Suprapubic skin (tissue), 4 donors: ENCODE data around the gene PDF. TPM values are rescaled to one million over a fixed set of nuclear protein-coding genes. Genes with fewer than 3 reads are reported as not detected.

Experiments
- DNase-seq, 2 donors: peaks; one replicate each; pipeline ENCODE4 v3.0.0-alpha.2; 2019; ENCODE audit warnings: low spot score in 2 of 2
- H3K27ac ChIP-seq: fragments of 200-600 bp; sonication (generic); one replicate; pipeline ENCODE4 v1.5.1; 2019
- H3K27me3 ChIP-seq: fragments of 200-600 bp; sonication (generic); one replicate; pipeline ENCODE4 v1.5.1; 2019
- H3K36me3 ChIP-seq: fragments of 200-600 bp; sonication (generic); one replicate; pipeline ENCODE4 v1.5.1; 2019
- H3K4me1 ChIP-seq: fragments of 200-600 bp; sonication (generic); one replicate; pipeline ENCODE4 v1.5.1; 2019
- H3K4me3 ChIP-seq: fragments of 200-600 bp; sonication (generic); one replicate; pipeline ENCODE4 v1.5.1; 2019; ENCODE audit warnings: mild to moderate bottlenecking
- H3K9me3 ChIP-seq: fragments of 200-600 bp; sonication (generic); one replicate; pipeline ENCODE4 v1.5.1; 2019
- EP300 ChIP-seq: sonication (generic); formaldehyde crosslinking; IDR thresholded peaks from one replicate; pipeline ENCODE4 v1.6.1; 2017; ENCODE audit warnings: antibody characterized with exemption
- POLR2A ChIP-seq, 2 donors: fragments of 450-650 bp; IDR thresholded peaks; one replicate each; pipeline ENCODE4 v1.6.1; 2017; ENCODE audit warnings: antibody characterized with exemption in 2 of 2, mild to moderate bottlenecking in 2 of 2, moderate library complexity in 2 of 2
- POLR2AphosphoS5 ChIP-seq, 3 donors: sonication (generic); formaldehyde crosslinking; IDR thresholded peaks; one replicate each; pipeline ENCODE4 v1.6.1; 2017; ENCODE audit warnings: antibody characterized with exemption in 3 of 3
- WGBS: methylation state at CpG from one replicate; pipeline ENCODE4 v1.1.5; 2018; 5-methylcytosine and 5-hydroxymethylcytosine counted together
- total RNA-seq, 4 donors: library from RNA; depleted of rRNA; stranded (reverse); fragments of >200 nt; gene quantifications; one replicate each; pipeline ENCODE4 v1.1.0, GENCODE V29; 2016
- TF ChIP-seq, protein P1 (sequence below), 2 donors: fragments of 200-600 bp in 1 of 2; fragments of 450-650 bp in 1 of 2; sonication (generic) in 1 of 2; IDR thresholded peaks; one replicate each; pipeline ENCODE4 v1.5.1; 2016 to 2019; ENCODE audit warnings: antibody characterized with exemption in 2 of 2, mild to moderate bottlenecking in 1 of 2, moderate library complexity in 1 of 2

The PDF gene
- total RNA-seq, 4 donors from 2014 or later = 12.2 to 25.4 (median 21.2) TPM

DNA sequence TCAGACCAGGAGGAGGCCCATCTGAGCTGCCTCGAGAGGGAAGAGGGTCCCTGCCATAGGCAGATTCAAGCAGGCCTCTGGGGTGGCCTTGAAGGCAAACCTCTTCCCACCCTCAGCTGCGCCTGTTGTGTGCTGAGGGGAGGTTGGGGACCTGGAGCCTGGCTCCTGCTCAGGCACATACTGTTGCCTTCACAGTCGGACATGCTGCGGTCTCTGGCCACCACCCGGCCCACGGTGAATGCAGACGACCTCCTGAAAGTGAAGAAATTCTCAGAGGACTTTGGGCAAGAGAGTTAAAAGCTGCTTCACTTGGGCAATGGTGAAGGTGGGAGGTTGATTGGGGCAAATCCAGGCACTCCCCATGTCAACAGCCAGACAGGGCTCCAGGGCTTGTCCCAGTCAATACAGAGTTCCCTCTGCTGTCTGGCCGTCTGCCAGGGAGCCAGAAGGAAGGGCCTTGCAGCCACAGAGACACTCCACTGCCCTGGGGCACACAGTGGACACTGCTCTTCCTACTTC lies 6.3 kb downstream of the PDF start:
- TF ChIP-seq EP300 = no peak
- WGBS = 72% methylated on average over 8 of the region's 8 CpGs
- H3K27ac ChIP-seq = no peak overlapping the region
- H3K4me1 ChIP-seq = peaks cover 23% of the 10 kb centered on the region
- no peak overlapping the region for H3K4me3 ChIP-seq
- H3K9me3 ChIP-seq = no peaks in the 10 kb centered on the region
- DNase-seq = no peak
- peaks cover 75% of the 10 kb centered on the region for H3K36me3 ChIP-seq
- no peaks in the 10 kb centered on the region for H3K27me3 ChIP-seq

DNA sequence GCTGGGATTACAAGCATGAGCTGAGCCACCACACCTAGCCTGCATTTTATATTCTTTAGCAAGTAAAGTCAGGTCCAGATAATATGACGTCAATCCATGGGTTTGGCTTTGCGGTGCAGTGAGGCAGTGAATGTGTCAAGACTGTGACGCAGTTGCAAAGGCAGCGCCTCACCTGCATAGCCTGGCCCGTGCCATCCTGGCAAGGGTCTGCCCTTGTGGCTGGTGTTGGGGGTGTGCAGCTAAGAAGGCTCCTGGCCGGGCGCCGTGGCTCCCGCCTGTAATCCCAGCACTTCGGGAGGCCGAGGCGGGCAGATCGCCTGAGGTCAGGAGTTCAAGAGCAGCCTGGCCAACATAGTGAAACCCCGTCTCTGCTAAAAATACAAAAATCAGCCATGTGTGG lies 7.0 kb downstream of the PDF start:
- Histone ChIP-seq H3K36me3 (peaks cover 81% of the 10 kb centered on the region), H3K9me3 (no peaks in the 10 kb centered on the region), H3K27ac (no peak overlapping the region), H3K27me3 (no peaks in the 10 kb centered on the region), H3K4me1 (peaks cover 16% of the 10 kb centered on the region), H3K4me3 (no peak overlapping the region)
- TF ChIP-seq EP300 (no peak), POLR2A (IDR thresholded peaks at IDR 0.05) (no peak), POLR2AphosphoS5 (IDR thresholded peaks at IDR 0.05) (no peak)
- TF ChIP-seq, protein P1, sequence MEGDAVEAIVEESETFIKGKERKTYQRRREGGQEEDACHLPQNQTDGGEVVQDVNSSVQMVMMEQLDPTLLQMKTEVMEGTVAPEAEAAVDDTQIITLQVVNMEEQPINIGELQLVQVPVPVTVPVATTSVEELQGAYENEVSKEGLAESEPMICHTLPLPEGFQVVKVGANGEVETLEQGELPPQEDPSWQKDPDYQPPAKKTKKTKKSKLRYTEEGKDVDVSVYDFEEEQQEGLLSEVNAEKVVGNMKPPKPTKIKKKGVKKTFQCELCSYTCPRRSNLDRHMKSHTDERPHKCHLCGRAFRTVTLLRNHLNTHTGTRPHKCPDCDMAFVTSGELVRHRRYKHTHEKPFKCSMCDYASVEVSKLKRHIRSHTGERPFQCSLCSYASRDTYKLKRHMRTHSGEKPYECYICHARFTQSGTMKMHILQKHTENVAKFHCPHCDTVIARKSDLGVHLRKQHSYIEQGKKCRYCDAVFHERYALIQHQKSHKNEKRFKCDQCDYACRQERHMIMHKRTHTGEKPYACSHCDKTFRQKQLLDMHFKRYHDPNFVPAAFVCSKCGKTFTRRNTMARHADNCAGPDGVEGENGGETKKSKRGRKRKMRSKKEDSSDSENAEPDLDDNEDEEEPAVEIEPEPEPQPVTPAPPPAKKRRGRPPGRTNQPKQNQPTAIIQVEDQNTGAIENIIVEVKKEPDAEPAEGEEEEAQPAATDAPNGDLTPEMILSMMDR (IDR thresholded peaks at IDR 0.05) = no peak
- DNase-seq = no peak
- WGBS = 100% methylated on average over 1 of the region's 14 CpGs

DNA sequence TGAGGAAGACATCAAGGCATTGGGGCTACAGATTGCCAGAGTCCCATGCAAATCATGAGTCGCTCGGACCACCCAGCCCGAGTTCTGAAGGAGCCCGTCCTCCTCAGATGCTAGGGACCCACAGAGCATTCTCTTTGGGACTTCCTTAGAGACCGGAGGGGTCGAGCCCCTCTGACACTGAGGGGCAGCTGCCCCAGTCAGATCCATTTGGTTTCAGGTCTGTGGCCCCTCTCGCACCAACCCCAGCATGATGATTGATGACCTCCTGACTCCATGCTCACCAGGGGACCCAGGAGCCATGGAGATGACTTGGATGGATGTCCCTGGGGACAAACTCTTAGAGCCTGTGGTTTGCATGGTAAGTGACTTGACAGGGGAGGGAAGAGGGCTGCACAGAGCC lies 8.0 kb downstream of the PDF start:
- 87% methylated on average over 7 of the region's 7 CpGs for WGBS
- DNase-seq = no peak
- Histone ChIP-seq H3K4me3 (no peak overlapping the region), H3K4me1 (peaks cover 8% of the 10 kb centered on the region), H3K27ac (no peak overlapping the region), H3K27me3 (no peaks in the 10 kb centered on the region), H3K36me3 (peaks cover 91% of the 10 kb centered on the region), H3K9me3 (no peaks in the 10 kb centered on the region)
- TF ChIP-seq, protein P1 (IDR thresholded peaks at IDR 0.05) = no peak
- no peak for TF ChIP-seq POLR2AphosphoS5 (IDR thresholded peaks at IDR 0.05)
- TF ChIP-seq POLR2A (IDR thresholded peaks at IDR 0.05) = no peak
- no peak for TF ChIP-seq EP300

DNA sequence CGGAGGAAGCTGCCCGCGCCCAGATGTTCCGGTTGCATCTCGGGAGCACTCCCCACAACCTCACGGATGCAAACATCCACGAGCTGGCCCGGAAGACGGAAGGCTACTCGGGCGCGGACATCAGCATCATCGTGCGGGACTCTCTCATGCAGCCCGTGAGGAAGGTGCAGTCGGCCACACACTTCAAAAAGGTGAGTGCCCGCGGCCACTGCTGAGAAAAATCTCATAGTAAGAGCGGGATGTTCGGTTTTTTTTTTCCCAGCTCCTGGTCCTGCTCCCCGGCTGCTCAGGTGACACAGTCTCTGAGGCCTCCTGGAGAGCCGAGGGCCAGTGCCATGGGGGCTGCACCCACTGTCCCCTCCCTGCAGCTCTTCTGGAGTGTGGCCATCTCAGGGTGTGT lies 9.3 kb downstream of the PDF start:
- no peak for TF ChIP-seq POLR2AphosphoS5 (IDR thresholded peaks at IDR 0.05)
- no peak for TF ChIP-seq POLR2A (IDR thresholded peaks at IDR 0.05)
- TF ChIP-seq EP300 = no peak
- TF ChIP-seq, protein P1 (IDR thresholded peaks at IDR 0.05) = no peak
- no peak overlapping the region for H3K4me3 ChIP-seq
- no peaks in the 10 kb centered on the region for H3K27me3 ChIP-seq
- peaks cover 99% of the 10 kb centered on the region for H3K36me3 ChIP-seq
- whole genome bisulfite sequencing = 94% methylated on average over 18 of the region's 22 CpGs
- H3K27ac ChIP-seq = no peak overlapping the region
- DNase-seq = no peak
- H3K9me3 ChIP-seq = no peaks in the 10 kb centered on the region
- H3K4me1 ChIP-seq = peaks cover 8% of the 10 kb centered on the region

DNA sequence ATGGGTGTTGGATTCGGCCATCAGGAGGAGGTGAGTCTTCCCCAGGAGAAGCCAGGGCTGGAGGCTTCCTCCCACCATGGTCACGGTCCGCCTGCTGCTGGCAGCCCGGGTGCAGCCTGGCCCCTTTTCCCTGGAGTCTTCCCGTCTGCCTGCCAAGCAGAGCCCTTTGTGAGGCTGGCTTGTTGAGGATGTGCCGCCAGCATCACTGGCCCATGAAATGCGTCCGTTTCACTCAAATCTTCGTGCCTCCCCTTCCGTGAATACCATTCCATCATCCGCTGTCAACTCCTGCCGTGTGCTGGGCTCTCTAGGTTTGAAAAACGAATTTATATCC lies 9.7 kb downstream of the PDF start:
- no peak overlapping the region for H3K27ac ChIP-seq
- peaks cover 99% of the 10 kb centered on the region for H3K36me3 ChIP-seq

More for the DNA sequence above, 9.7 kb downstream of the PDF start:
- DNase-seq = no peak
- TF ChIP-seq, protein P1 (IDR thresholded peaks at IDR 0.05) = no peak
- TF ChIP-seq POLR2A (IDR thresholded peaks at IDR 0.05) (no peak), EP300 (no peak), POLR2AphosphoS5 (IDR thresholded peaks at IDR 0.05) (no peak)
- Histone ChIP-seq H3K4me3 (no peak overlapping the region), H3K9me3 (no peaks in the 10 kb centered on the region), H3K4me1 (peaks cover 8% of the 10 kb centered on the region), H3K27me3 (no peaks in the 10 kb centered on the region)
- 88% methylated on average over 12 of the region's 13 CpGs for WGBS
